ENCODE measurements around the gene PCDH8.
A peak's percentile ranks its signal among the peaks of the same experiment; 100 is the strongest.

PCDH8 gene

GRCh38 chr13:52810526-52810925 lies 37.9 kb downstream of the PCDH8 start:
- DNase-seq (ENCODE audit: low spot score) = no peak

- no peak for DNase-seq (ENCODE audit: low spot score)
Measured at GRCh38 chr13:52810011-52810410, 38.4 kb downstream of the PCDH8 start.

DNA sequence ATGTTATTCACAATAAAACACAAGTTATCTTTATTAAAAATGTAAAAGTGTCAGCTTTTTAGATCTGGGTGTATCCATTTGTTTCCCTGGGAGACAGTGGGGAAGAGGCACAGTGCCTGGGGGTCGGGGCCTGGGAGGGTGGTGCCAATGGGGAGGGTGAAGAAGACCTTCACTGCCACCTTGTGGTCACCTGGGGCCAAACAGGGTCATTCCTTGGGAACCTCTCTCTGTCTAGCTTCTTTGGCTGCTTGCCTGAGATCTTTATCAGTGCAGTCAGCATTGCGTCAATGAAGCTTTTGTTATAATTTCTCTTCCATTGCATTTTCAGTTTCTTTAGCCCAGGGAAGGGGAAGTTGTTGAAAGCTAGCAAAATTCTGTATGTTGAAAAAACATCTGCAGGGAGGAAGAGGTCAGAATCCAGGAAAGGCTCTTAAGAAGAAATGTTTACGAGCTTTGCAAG lies 39.1 kb downstream of the PCDH8 start:
- peak; percentile 81 for DNase-seq (ENCODE audit: low spot score)

DNA sequence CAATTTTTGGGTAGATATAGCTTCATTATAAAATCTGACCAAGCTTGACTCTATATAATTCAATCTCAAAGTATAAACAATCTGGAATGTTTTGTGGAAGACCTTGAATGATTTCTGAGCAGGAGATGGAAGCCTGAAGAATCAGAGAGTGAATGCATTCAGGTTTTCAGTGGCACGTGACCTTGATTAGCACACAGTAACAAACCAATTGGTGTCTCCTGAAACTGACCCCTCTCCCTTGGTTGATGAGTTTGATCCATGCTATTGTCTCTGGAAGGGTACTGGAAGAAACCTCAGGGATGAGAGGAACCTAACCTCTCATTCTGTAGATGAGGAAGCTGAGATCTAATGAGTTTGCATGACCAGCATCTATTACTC lies 39.6 kb downstream of the PCDH8 start:
- DNase-seq (ENCODE audit: low spot score) = no peak

DNA sequence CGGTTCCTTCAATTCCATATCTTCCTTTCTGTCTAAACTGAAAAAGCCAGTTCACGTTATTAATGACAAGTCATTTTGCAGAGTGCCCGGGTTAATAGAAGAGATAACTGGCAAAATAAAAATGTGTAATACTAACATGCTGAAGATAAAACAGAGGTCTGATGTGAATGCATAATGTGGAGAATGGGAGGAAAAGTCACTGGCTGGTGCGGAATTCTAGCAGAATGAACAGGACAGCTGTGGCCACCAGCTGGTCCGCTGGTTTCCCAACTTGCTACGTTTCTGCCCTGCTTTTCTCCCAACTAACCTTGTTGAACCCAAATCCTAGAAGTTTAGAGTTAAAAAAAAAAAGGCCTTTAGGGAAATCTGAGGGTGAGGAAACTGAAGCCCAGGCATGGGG lies 42.4 kb downstream of the PCDH8 start:
- DNase-seq (ENCODE audit: low spot score) = no peak

DNA sequence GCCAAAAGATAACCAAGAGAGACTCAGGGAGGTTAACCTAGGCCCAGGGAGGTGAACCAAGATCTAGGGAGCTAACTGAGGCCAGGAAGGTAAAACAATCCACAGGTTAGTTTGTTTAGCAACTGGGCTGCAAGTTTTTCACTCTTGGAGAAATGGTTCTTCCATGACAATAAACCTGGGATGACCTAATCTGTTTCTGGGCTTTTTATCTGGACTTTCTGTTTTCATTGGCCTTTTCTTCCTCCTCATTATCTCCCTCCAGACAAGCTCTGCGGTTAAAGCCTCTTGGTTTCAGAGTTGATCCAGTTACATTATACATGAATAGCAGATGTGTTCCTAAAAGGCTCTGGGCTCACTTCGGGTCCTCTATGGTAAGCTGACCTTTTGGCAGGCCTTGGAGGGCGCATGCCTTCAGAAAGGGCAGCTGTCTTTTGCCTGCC lies 44.2 kb downstream of the PCDH8 start:
- no peak for DNase-seq (ENCODE audit: low spot score)

- DNase-seq (ENCODE audit: low spot score) = no peak
Measured at GRCh38 chr13:52800856-52801255, 47.6 kb downstream of the PCDH8 start.

DNA sequence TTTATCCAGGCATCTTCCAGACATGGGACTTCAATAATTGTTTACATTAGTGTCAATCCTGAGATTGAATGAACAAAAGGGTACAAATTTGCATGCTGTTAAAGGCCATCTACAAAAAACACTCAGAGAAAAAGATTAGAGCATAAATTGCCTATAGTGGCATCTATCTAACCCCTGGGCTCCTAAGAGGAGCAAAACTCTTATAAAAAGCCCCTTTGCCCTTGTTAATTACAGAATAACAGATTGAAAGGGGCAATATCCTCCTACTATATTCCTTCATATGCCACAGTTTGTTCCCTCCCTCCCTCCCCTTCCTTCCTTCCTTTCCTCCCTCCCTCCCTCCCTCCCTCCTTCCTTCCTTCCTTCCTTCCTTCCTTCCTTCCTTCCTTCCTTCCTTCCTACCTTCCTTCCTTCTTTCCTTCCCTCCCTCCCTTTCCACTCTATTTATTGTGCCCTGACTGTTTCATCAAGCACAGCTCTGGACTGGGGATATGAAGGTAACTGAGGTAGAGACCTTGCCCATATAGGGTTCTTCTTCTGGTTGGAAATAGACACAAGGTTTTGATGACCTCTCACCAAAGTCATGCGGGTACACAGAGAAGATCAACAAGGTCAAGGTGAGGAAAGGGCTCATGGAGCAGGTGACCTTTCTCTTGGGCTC lies 49.5 kb downstream of the PCDH8 start:
- DNase-seq (ENCODE audit: low spot score) = no peak

DNA sequence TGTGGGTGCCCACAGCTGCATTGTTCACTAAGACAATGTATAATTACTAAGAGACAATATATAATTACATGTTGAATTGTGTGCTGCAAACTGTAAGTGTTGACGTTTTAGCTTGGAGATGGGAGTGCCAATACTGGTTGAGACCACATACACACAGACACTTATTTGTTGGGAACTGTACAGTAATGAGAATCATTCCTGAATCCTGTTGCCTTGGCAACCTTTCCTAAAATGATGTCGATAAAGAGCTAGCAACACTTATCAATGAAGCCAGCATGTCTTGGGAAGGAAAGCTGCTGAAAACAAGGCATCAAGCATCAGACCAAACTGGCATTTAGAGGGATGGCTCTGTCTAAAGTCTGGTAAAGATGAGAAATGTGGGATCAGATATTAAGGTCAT lies 51.3 kb downstream of the PCDH8 start:
- peak; percentile 25 for DNase-seq (ENCODE audit: low spot score)

- no peak for DNase-seq (ENCODE audit: low spot score)
Measured at GRCh38 chr13:52794589-52794988, 53.9 kb downstream of the PCDH8 start.

DNA sequence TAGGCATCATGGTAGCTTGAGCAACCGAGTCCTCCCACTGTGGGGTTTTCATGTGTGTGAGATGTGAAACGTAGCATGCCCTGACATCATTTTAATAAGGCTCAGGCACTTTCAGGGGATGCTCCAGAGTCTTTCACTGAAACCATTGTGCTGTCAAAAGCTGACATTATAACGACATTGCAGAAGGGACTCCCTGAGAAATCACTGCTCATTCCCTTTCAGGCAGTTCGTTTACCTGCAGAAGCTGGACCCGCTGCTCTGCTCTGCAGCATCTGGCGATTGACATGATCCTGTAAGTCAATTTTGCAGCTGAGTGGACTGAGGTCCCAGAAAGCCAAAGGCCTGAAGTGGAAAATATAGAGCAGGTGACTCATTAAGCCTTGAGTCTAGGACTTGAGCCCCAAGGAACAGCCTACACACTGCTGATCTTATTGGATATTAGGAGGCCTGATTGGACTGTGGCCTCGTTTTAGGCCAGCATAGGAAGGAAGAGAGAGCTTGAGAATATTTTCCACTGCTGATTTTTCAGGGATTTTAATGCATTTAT lies 54.9 kb downstream of the PCDH8 start:
- DNase-seq (ENCODE audit: low spot score) = no peak

Measured in Ammon's horn (tissue), 1 donor.